K562 (cell line): ENCODE data around the gene NUAK2. TPM values are rescaled to one million over a fixed set of nuclear protein-coding genes. Genes with fewer than 3 reads are reported as not detected.

Source experiments
- ATAC-seq: fragments of 200-7000 bp; cut with Tn5 transposase; 3 replicates; pipeline ENCODE4 v1.9.1; 2020; ENCODE audit warnings: moderate library complexity
- BruUV-seq: library from RNA; stranded (reverse); fragments of 400-500 nt; replicated peaks from 2 replicates; lab custom pipeline; 2021; lab: Mats Ljungman, UMichigan
- CTCF ChIA-PET: fragments of 300-600 bp; formaldehyde crosslinking; extraction: SDS; loops from one replicate; lab custom pipeline; 2021; ENCODE audit warnings: low intra/inter-chr PET ratio; lab: Yijun Ruan, JAX
- POLR2A ChIA-PET: fragments of 300-600, 350-650 bp; sonication (Branson Sonifier 250); formaldehyde crosslinking; extraction: SDS; loops from one replicate; lab custom pipeline; 2021; ENCODE audit warnings: antibody characterized with exemption, inconsistent platforms; lab: Yijun Ruan, JAX
- DNase-seq, 4 experiments: peaks; one replicate each; pipeline versions ENCODE4 v3.0.0 to v3.0.0-alpha.2; 2011 to 2018; ENCODE audit warnings: low spot score in 3 of 4, mixed read lengths in 3 of 4; ENCODE audit errors: extremely low read depth in 1 of 4
- FAIRE-seq: peaks from 2 replicates; lab custom pipeline; 2011; peaks lifted over from hg19 to GRCh38; lab: Jason Lieb, UNC
- H2AFZ ChIP-seq: 2 replicates; pipeline ENCODE4 v1.6.0; 2011; ENCODE audit warnings: low read depth, low read length, control low read depth, inconsistent platforms
- H3K27ac ChIP-seq: fragments of 200-600 bp; 3 replicates; pipeline ENCODE4 v1.8.0; 2011; ENCODE audit warnings: low read depth, mild to moderate bottlenecking, control low read depth, inconsistent platforms, low read length, moderate library complexity, mixed read lengths; ENCODE audit errors: extremely low read depth
- H3K27me3 ChIP-seq, 2 experiments: fragments of 300-600 bp in 1 of 2; 2 replicates in 1 of 2; 3 replicates in 1 of 2; pipeline versions ENCODE4 v1.6.0 to v1.8.0; 2011; ENCODE audit warnings: inconsistent platforms in 2 of 2, low read length in 2 of 2, mild to moderate bottlenecking in 1 of 2, mixed read lengths in 1 of 2, moderate library complexity in 1 of 2; ENCODE audit not compliant: control insufficient read depth in 2 of 2, insufficient read depth in 2 of 2
- H3K36me3 ChIP-seq: fragments of 300-600 bp; 3 replicates; pipeline ENCODE4 v1.8.0; 2011; ENCODE audit warnings: mild to moderate bottlenecking, low read length, inconsistent platforms; ENCODE audit not compliant: control insufficient read depth, insufficient read depth
- H3K4me1 ChIP-seq, 2 experiments: fragments of 200-600 bp in 1 of 2; replicated peaks in 1 of 2; 2 replicates in 1 of 2; 3 replicates in 1 of 2; pipeline versions ENCODE4 v1.5.1 to v1.8.0; 2011; ENCODE audit warnings: inconsistent platforms in 2 of 2, low read length in 2 of 2, mild to moderate bottlenecking in 1 of 2, mixed read lengths in 1 of 2, moderate library complexity in 1 of 2; ENCODE audit not compliant: control insufficient read depth in 2 of 2, insufficient read depth in 2 of 2
- H3K4me2 ChIP-seq: 2 replicates; pipeline ENCODE4 v1.6.1; 2011; ENCODE audit warnings: low read length, control low read depth, inconsistent platforms, mixed read lengths; ENCODE audit not compliant: insufficient read depth
- H3K4me3 ChIP-seq: fragments of 200-600 bp; sonication (generic), shearing (Covaris generic); 2 replicates; pipeline ENCODE4 v1.5.1; 2016; ENCODE audit warnings: control low read depth, inconsistent platforms
- H3K79me2 ChIP-seq: fragments of 200-600 bp; 3 replicates; pipeline ENCODE4 v1.8.0; 2011; ENCODE audit warnings: low read length, inconsistent platforms; ENCODE audit not compliant: control insufficient read depth, insufficient read depth
- H3K9ac ChIP-seq, 2 experiments: 2 replicates each; pipeline versions ENCODE4 v1.6.0 to v1.6.1; 2011; ENCODE audit warnings: low read depth in 2 of 2, low read length in 2 of 2, control low read depth in 1 of 2, inconsistent platforms in 1 of 2, mild to moderate bottlenecking in 1 of 2, mixed read lengths in 1 of 2; ENCODE audit not compliant: insufficient read depth in 1 of 2
- H3K9me1 ChIP-seq: one replicate; pipeline ENCODE4 v1.6.0; 2011; ENCODE audit warnings: inconsistent platforms, mild to moderate bottlenecking, low read length, moderate library complexity; ENCODE audit not compliant: control insufficient read depth, insufficient read depth
- H3K9me3 ChIP-seq: replicated peaks from 2 replicates; pipeline ENCODE4 v1.5.1; 2011; ENCODE audit warnings: low read depth, low read length, inconsistent platforms; ENCODE audit not compliant: control insufficient read depth, insufficient read depth
- H4K20me1 ChIP-seq: replicated peaks from 2 replicates; pipeline ENCODE4 v1.6.1; 2011; ENCODE audit warnings: low read length, inconsistent platforms, mixed read lengths; ENCODE audit not compliant: control insufficient read depth, insufficient read depth
- C11orf30 ChIP-seq: fragments of 450-650 bp; IDR thresholded peaks from 2 replicates; pipeline ENCODE4 v1.6.1; 2016; ENCODE audit warnings: low read depth, mild to moderate bottlenecking
- CEBPB ChIP-seq: fragments of 450-650 bp; IDR thresholded peaks from 2 replicates; pipeline ENCODE4 v1.6.1; 2016; ENCODE audit warnings: missing genetic modification characterization, missing compliant biosample characterization
- CTBP1 ChIP-seq: fragments of 450-650 bp; IDR thresholded peaks from 2 replicates; pipeline ENCODE4 v1.6.1; 2016; ENCODE audit warnings: borderline replicate concordance
- FOS ChIP-seq: IDR thresholded peaks from 3 replicates; pipeline ENCODE4 v1.6.1; 2011; ENCODE audit not compliant: insufficient read length; ENCODE audit errors: extremely low read depth
- FOXP1 ChIP-seq: sonication (generic); formaldehyde crosslinking; IDR thresholded peaks from 2 replicates; pipeline ENCODE4 v1.8.0; 2022; ENCODE audit warnings: mild to moderate bottlenecking, missing genetic modification reagents
- HDAC1 ChIP-seq, 2 experiments: fragments of 450-650 bp; IDR thresholded peaks; 2 replicates each; pipeline ENCODE4 v1.6.1; 2016 to 2017; ENCODE audit warnings: inconsistent platforms in 1 of 2, mild to moderate bottlenecking in 1 of 2, moderate library complexity in 1 of 2
- HINFP ChIP-seq: fragments of 450-650 bp; conservative IDR thresholded peaks from 2 replicates; pipeline ENCODE4 v1.6.1; 2016; ENCODE audit warnings: missing genetic modification characterization, low read depth, mild to moderate bottlenecking, control low read depth, missing compliant biosample characterization
- LCOR ChIP-seq: sonication (generic); formaldehyde crosslinking; IDR thresholded peaks from 2 replicates; pipeline ENCODE4 v1.8.0; 2022; ENCODE audit warnings: mild to moderate bottlenecking, missing genetic modification reagents
- MAFG ChIP-seq: fragments of 450-650 bp; conservative IDR thresholded peaks from 2 replicates; pipeline ENCODE4 v1.6.1; 2016; ENCODE audit warnings: missing genetic modification characterization, missing compliant biosample characterization
- MAFK ChIP-seq: IDR thresholded peaks from 2 replicates; pipeline ENCODE4 v1.6.1; 2011; ENCODE audit warnings: low read length, improper control_type of control experiment
- NFE2 ChIP-seq: IDR thresholded peaks from 2 replicates; pipeline ENCODE4 v1.6.1; 2014; ENCODE audit warnings: antibody characterized with exemption, low read depth
- RERE ChIP-seq: sonication (generic); formaldehyde crosslinking; IDR thresholded peaks from 2 replicates; pipeline ENCODE4 v1.8.0; 2023; ENCODE audit warnings: missing genetic modification reagents, mild to moderate bottlenecking, borderline replicate concordance
- RFX1 ChIP-seq: fragments of 450-650 bp; IDR thresholded peaks from 2 replicates; pipeline ENCODE4 v1.6.1; 2016; ENCODE audit warnings: mild to moderate bottlenecking, moderate library complexity
- XRCC4 ChIP-seq: IDR thresholded peaks from one replicate; pipeline ENCODE4 v1.6.1; 2011; ENCODE audit not compliant: insufficient read depth, insufficient read length; ENCODE audit errors: extremely low read depth
- ZEB2 ChIP-seq: fragments of 450-650 bp; IDR thresholded peaks from 2 replicates; pipeline ENCODE4 v1.6.1; 2016
- ZNF197 ChIP-seq: fragments of 200-800 bp; sonication (Bioruptor generic); IDR thresholded peaks from 2 replicates; pipeline ENCODE4 v1.6.1; 2016; ENCODE audit warnings: low read depth, missing genetic modification characterization, missing compliant biosample characterization
- ZNF316 ChIP-seq: fragments of 450-650 bp; IDR thresholded peaks from 2 replicates; pipeline ENCODE4 v1.6.1; 2016
- whole genome bisulfite sequencing: fragments of 100-300 bp; shearing (Covaris generic); methylation state at CpG from one replicate; pipeline ENCODE4 v1.1.6; 2016; ENCODE audit warnings: low coverage, mixed read lengths; ENCODE audit not compliant: insufficient coverage; ENCODE audit errors: missing lambda C conversion rate; 5-methylcytosine and 5-hydroxymethylcytosine counted together
- in situ Hi-C: fragments of 300-500 bp; cut with MboI; formaldehyde crosslinking; loops from 4 replicates; pipeline ENCODE4 v1.15.0; 2018; ENCODE audit warnings: inconsistent platforms, mixed read lengths
- intact Hi-C: fragments of 100-400 bp; cut with micrococcal nuclease; formaldehyde crosslinking; loops from 2 replicates; pipeline ENCODE4 v1.14.2; 2022
- polyA plus RNA-seq, 8 experiments: library from polyadenylated mRNA; depleted of rRNA in 4 of 8; stranded (reverse) in 5 of 8; unstranded in 3 of 8; fragments of >200 nt; fragmentation: Nextera tagmentation in 2 of 8; fragmentation: Illumina TruSeq in 1 of 8; extraction: Ambion mirVana in 2 of 8; extraction: Trizol in 1 of 8; gene quantifications; 2 replicates each; pipeline versions ENCODE4 v1.2.1 to v1.2.3, GENCODE V29; 2011 to 2014; ENCODE audit warnings: inconsistent platforms in 1 of 8, missing spikeins in 1 of 8
- total RNA-seq, 7 experiments: library from RNA; depleted of rRNA in 6 of 7; stranded (reverse); fragments of >200 nt in 6 of 7; fragmentation: Illumina TruSeq in 2 of 7; extraction: Trizol in 2 of 7; gene quantifications; 2 replicates each; pipeline versions ENCODE4 v1.2.1 to v1.2.3, GENCODE V29; 2011 to 2021; ENCODE audit warnings: low replicate concordance in 1 of 7

The NUAK2 gene
- total and polyA plus RNA-seq, 9 of the 15 experiments (the other 6 are each of a cell fraction or from before 2014, with no cell fraction given): 0.04 to 0.44 (median 0.14) TPM

GRCh38 chr1:205346956-205347574, 25.5 kb upstream of the NUAK2 start:
- 6% methylated on average over 10 of the region's 10 CpGs for WGBS
- no peak for FAIRE-seq
- ChIA-PET POLR2A (interaction anchor here (0.8 kb wide), 1 partner anchor 14 kb away, joined by 3 read pairs; no protein-coding TSS in a partner anchor), CTCF (no interaction called here)
- no peak overlapping the region for H3K4me3 ChIP-seq
- H2AFZ ChIP-seq: no peak overlapping the region
- no TSS peak for BruUV-seq
- no peaks in the 10 kb centered on the region for H3K36me3 ChIP-seq
- no peak overlapping the region for H3K9ac ChIP-seq
- H3K4me1 ChIP-seq: peaks cover 11 to 19% of the 10 kb centered on the region in 2 experiments
- H3K27me3 ChIP-seq: peaks cover 54 to 83% of the 10 kb centered on the region in 2 experiments
- no peaks in the 10 kb centered on the region for H3K79me2 ChIP-seq
- H3K9me1 ChIP-seq: no peaks in the 10 kb centered on the region
- DNase-seq: no peak
- in situ Hi-C loops: no loop called here
- no peak overlapping the region for H3K4me2 ChIP-seq
- intact Hi-C loops: no loop called here
- no peak overlapping the region for H3K27ac ChIP-seq
- ATAC-seq: no peak
- H4K20me1 ChIP-seq: peaks cover 28% of the 10 kb centered on the region; the same call in 1 of the 2 replicates
- H3K9me3 ChIP-seq: no peaks in the 10 kb centered on the region
- TF ChIP-seq LCOR (CRISPR knock-in tag): no peak
- peak; percentile 72; the same call in 1 of the 2 replicates for TF ChIP-seq MAFG (tag)
- TF ChIP-seq NFE2: peak; percentile 68
- TF ChIP-seq FOS: no peak
- no peak for TF ChIP-seq XRCC4
- TF ChIP-seq CTBP1: peak; percentile 61
- TF ChIP-seq HDAC1 (IDR thresholded peaks at IDR 0.05): 0 out of 4 replicates have a peak, but pooled peaks of 1 of the 2 experiments have one; percentile 20
- no peak for TF ChIP-seq RERE (CRISPR knock-in tag)
- peak; percentile 47; the same call in 1 of the 2 replicates for TF ChIP-seq MAFK
- TF ChIP-seq CEBPB (tag): peak; percentile 83
- no peak for TF ChIP-seq ZNF197 (CRISPR knock-in tag)
- TF ChIP-seq HINFP (tag): no peak
- TF ChIP-seq C11orf30: peak; percentile 59; the same call in 1 of the 2 replicates
- TF ChIP-seq ZNF316: peak; percentile 46
- TF ChIP-seq FOXP1 (CRISPR knock-in tag): no peak
- TF ChIP-seq RFX1: peak; percentile 78
- TF ChIP-seq ZEB2: no peak
